HepG2 (cell line): ENCODE measurements around the gene RPL19. TPM values are rescaled to one million over a fixed set of nuclear protein-coding genes. Genes with fewer than 3 reads are reported as not detected.
A peak's percentile ranks its signal among the peaks of the same experiment; 100 is the strongest.

Experiments used
- HNF1B ChIP-seq: sonication (generic); formaldehyde crosslinking; IDR thresholded peaks from 2 replicates; pipeline ENCODE4 v1.5.1; 2020; ENCODE audit warnings: mild to moderate bottlenecking, moderate library complexity, missing genetic modification reagents
- KDM2A ChIP-seq: sonication (generic); formaldehyde crosslinking; IDR thresholded peaks from 2 replicates; pipeline ENCODE4 v1.4.0; 2020; ENCODE audit warnings: low read depth, missing genetic modification reagents, borderline replicate concordance
- KDM5B ChIP-seq: sonication (generic); formaldehyde crosslinking; IDR thresholded peaks from 2 replicates; pipeline ENCODE4 v1.4.0; 2020; ENCODE audit warnings: missing genetic modification reagents, mild to moderate bottlenecking, borderline replicate concordance
- TEAD3 ChIP-seq: optimal IDR thresholded peaks from 2 replicates; pipeline ENCODE3; 2016; ENCODE audit warnings: borderline replicate concordance
- ZBED4 ChIP-seq: sonication (generic); formaldehyde crosslinking; IDR thresholded peaks from 2 replicates; pipeline ENCODE4 v1.4.0; 2020; ENCODE audit warnings: missing genetic modification reagents, borderline replicate concordance
- ZFX ChIP-seq: sonication (generic); formaldehyde crosslinking; IDR thresholded peaks from 2 replicates; pipeline ENCODE4 v1.4.0; 2020; ENCODE audit warnings: mild to moderate bottlenecking, low read depth, missing genetic modification reagents, moderate library complexity
- ZNF10 ChIP-seq: sonication (generic); formaldehyde crosslinking; IDR thresholded peaks from 2 replicates; pipeline ENCODE4 v1.4.0; 2020; ENCODE audit warnings: mild to moderate bottlenecking, low read depth, missing genetic modification reagents, borderline replicate concordance
- ZNF569 ChIP-seq: sonication (generic); formaldehyde crosslinking; IDR thresholded peaks from 2 replicates; pipeline ENCODE4 v1.5.0; 2020; ENCODE audit warnings: mild to moderate bottlenecking, missing genetic modification reagents, moderate library complexity, borderline replicate concordance
- ZNF646 ChIP-seq: sonication (generic); formaldehyde crosslinking; IDR thresholded peaks from 2 replicates; pipeline ENCODE4 v1.9.0; 2021; ENCODE audit warnings: mild to moderate bottlenecking, missing genetic modification reagents
- ZNF788 ChIP-seq: sonication (generic); formaldehyde crosslinking; IDR thresholded peaks from 2 replicates; pipeline ENCODE4 v1.5.0; 2020; ENCODE audit warnings: mild to moderate bottlenecking, missing genetic modification reagents, borderline replicate concordance
- polyA plus RNA-seq, 8 experiments: library from polyadenylated mRNA; depleted of rRNA in 3 of 8; stranded (reverse) in 7 of 8; unstranded in 1 of 8; fragments of >200 nt; fragmentation: Illumina TruSeq in 4 of 8; extraction: Trizol in 4 of 8; gene quantifications; 2 replicates each; pipeline versions ENCODE4 v1.2.1 to v1.2.3, GENCODE V29; 2011 to 2016; ENCODE audit warnings: low read depth in 4 of 8, missing spikeins in 1 of 8, mixed read lengths in 1 of 8; ENCODE audit not compliant: insufficient read depth in 1 of 8
- total RNA-seq, 5 experiments: library from RNA; depleted of rRNA; stranded (reverse); fragments of >200 nt; fragmentation: Illumina TruSeq; extraction: Trizol; gene quantifications; 2 replicates each; pipeline ENCODE4 v1.2.3, GENCODE V29; 2016; ENCODE audit warnings: low read depth in 1 of 5
- TF ChIP-seq, protein P1 (sequence below): sonication (generic); formaldehyde crosslinking; IDR thresholded peaks from 2 replicates; pipeline ENCODE4 v1.4.0; 2020; ENCODE audit warnings: missing genetic modification reagents
- TF ChIP-seq, protein P2 (sequence below): sonication (generic); formaldehyde crosslinking; IDR thresholded peaks from 2 replicates; pipeline ENCODE4 v1.5.1; 2020; ENCODE audit warnings: missing genetic modification reagents, mild to moderate bottlenecking, borderline replicate concordance

The RPL19 gene
- total and polyA plus RNA-seq, 2 of the 13 experiments (the other 11 are each of a cell fraction or from before 2014, with no cell fraction given) = 2,522 to 2,768 TPM

DNA sequence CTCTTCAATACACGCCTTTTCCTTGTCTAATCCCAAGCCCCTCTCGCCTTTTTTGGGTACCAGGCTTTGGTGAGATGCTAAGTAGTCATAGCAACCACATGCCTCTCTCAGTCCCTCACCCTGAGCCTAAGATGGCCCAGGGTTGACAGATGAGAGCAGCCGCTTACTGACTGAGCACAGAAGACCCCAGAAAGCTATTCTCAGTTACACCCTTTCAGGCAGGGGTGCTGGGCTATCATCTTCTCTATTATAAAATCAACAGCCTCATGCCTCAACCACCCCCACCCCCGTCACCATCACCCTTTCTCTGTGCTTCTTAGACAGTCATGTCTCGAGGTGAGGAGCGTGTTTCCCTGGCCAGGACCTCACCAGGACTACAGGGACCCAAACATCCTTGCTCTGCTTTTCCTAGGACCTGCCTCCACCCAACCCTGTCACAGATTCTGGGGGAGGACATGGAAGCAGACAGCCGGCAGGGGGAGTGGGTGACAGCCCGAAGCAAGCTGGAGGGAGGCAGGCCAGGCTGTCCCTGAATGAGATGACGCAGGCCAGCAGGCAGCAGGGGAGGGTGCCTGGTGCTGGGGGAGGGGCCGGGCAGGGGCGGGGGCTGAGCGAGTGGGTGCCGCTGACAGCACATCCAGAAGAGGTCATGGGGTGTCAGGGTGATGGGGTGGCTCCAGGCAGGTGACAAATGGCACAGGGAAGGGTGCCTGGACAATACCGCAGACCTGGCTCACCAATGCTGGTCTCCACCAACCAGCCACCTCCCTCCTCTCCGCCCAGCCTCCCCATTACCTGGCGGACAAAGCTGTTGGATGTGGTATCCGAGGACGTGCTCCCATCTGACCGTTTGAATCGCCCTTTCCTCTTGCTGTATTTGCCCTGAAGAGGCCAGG lies 5.7 kb upstream of the RPL19 start (continued):
- TF ChIP-seq ZBED4 = no peak
- TF ChIP-seq, protein P1, sequence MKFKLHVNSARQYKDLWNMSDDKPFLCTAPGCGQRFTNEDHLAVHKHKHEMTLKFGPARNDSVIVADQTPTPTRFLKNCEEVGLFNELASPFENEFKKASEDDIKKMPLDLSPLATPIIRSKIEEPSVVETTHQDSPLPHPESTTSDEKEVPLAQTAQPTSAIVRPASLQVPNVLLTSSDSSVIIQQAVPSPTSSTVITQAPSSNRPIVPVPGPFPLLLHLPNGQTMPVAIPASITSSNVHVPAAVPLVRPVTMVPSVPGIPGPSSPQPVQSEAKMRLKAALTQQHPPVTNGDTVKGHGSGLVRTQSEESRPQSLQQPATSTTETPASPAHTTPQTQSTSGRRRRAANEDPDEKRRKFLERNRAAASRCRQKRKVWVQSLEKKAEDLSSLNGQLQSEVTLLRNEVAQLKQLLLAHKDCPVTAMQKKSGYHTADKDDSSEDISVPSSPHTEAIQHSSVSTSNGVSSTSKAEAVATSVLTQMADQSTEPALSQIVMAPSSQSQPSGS (CRISPR knock-in tag) = peak; percentile 59; the same call in 1 of the 2 replicates
- TF ChIP-seq ZNF10 = no peak
- peak; percentile 52 for TF ChIP-seq TEAD3 (CRISPR knock-in tag)
- TF ChIP-seq KDM2A (CRISPR knock-in tag) = 0 out of 2 replicates have a peak, but pooled peaks have one; percentile 30
- TF ChIP-seq ZNF646 (CRISPR knock-in tag) = no peak
- no peak for TF ChIP-seq ZNF569
- peak; percentile 51; the same call in 1 of the 2 replicates for TF ChIP-seq ZFX (CRISPR knock-in tag)
- TF ChIP-seq, protein P2, sequence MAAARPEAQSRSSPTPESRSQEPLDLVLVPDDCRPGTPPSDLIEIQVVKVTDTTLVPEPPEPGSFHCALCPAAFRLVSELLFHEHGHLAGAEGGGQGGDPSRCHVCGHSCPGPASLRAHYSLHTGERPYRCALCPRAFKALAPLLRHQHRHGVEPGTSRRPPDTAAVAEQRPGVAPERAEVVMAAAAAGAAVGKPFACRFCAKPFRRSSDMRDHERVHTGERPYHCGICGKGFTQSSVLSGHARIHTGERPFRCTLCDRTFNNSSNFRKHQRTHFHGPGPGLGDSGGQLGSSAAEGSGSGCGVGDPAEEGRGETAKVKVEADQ (CRISPR knock-in tag) = no peak
- peak; percentile 72 for TF ChIP-seq HNF1B (CRISPR knock-in tag)
- 0 out of 2 replicates have a peak, but pooled peaks have one; percentile 21 for TF ChIP-seq KDM5B (CRISPR knock-in tag)
- 0 out of 2 replicates have a peak, but pooled peaks have one; percentile 39 for TF ChIP-seq ZNF788 (CRISPR knock-in tag)
